ENCODE measurements around the gene MLH3.

GRCh38 chr14:74975059-74975810 is 76.0 kb downstream of the MLH3 start:
- TF ChIP-seq CTCF (conservative IDR thresholded peaks at IDR 0.05) = no peak
- no peak for TF ChIP-seq EZH2 (IDR thresholded peaks at IDR 0.05; ENCODE audit: low read depth)

All from PC-9 (cell line).